Activated gamma-delta T cell (primary cell): Measurements from ENCODE around the gene HOXA5.

Experiments used
- DNase-seq: peaks from one replicate; lab custom pipeline; 2025; lab: John Stamatoyannopoulos, UW
- total RNA-seq, 2 donors: gene quantifications; one replicate each; lab custom pipeline; 2026; lab: John Stamatoyannopoulos, UW

HOXA5 gene
- total RNA-seq: 0.15 to 0.83 reads per million in 2 donors

GRCh38 chr7:27143023-27143949 is at the start of gene HOXA5:
TSS of gene HOXA5 (minus strand) at chr7:27143681. CDS start at chr7:27143607, 74 bp downstream.
- DNase-seq: no peak

GRCh38 chr7:27192546-27193334 is 49.3 kb upstream of the HOXA5 start:
- DNase-seq: no peak

GRCh38 chr7:27191833-27192545 is 48.5 kb upstream of the HOXA5 start:
- no peak for DNase-seq

- DNase-seq: no peak
Observed at GRCh38 chr7:27191161-27191731, 47.8 kb upstream of the HOXA5 start.

- no peak for DNase-seq
Observed at GRCh38 chr7:27189997-27190748, 46.7 kb upstream of the HOXA5 start.

DNA sequence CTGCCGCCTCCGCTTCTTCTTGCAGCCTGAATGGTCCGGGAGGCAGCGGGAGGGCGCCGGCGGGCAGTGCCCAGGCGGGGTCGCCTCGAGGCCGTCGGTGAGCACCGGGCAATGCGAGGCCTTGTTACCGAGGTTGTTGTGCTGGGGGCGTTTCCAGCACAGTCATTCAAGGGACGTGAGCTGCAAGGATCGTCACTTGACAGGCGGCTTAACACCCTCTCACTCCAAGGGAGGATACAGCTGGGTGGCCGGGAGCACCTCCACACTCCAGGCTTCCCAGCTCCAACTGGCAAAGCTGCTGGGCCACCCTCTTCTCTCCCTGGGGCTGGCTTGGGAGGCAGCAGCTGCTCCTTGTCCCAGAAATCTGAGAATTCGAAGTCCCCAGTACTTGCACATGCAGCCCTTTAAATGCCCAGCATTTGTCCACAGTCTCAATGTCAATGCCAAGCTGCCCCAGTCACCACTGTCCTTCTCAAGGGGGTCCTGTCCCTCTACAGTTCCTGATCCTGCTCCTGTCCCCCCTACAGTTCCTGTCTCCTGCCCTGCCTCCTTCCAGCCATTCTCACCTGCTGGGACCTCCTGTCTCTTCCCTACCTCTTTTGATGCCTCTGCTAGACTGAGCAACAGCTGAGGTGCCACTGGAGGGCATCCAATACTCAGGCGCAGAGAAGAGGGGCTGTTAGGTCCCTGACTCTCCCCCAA is 46.0 kb upstream of the HOXA5 start:
- DNase-seq: no peak

DNA sequence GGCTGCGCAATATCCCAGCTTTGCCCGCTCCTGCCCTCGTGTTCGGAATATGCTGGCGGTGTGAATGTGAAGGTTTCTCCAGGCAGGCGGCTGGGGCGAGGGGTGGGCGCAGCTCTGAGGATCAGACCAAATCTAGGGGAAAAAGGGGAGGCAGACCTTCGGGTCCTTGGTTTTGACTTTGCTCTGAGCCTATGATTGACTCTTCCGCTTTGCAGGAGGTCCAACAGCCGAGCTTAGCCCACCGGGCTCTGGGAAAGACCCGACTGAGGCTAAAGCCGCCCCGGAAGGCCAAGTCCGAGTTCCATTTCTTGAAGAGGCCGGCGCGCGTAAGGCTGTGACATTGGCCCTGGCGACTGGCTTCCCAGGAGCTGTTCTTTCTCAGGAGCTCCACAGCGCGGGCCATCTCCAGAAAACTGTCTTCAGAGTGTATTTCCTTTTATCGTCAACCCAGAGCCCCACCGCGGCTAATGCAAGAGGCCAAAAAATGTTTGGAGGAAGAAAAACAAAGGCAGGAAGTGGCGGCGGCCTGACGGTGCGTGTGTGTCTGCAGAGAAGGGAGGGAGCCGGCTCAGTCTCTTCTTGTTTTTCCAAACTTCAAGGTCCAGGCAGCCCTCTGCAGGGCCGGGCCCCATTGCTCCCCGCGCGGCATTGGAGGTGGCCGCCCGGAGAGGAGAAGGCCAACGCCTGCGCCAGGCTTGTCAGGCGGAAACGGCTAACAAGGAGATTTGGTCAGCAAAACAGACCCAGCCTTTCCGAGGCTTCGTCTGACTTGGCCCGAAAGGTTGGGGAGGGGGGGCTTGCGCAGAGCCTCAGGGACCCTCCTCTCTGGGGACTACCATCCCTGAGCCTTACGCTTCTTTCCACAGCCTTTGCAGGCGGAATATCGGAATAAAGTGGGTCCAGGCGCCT is 45.2 kb upstream of the HOXA5 start:
- DNase-seq: no peak

DNA sequence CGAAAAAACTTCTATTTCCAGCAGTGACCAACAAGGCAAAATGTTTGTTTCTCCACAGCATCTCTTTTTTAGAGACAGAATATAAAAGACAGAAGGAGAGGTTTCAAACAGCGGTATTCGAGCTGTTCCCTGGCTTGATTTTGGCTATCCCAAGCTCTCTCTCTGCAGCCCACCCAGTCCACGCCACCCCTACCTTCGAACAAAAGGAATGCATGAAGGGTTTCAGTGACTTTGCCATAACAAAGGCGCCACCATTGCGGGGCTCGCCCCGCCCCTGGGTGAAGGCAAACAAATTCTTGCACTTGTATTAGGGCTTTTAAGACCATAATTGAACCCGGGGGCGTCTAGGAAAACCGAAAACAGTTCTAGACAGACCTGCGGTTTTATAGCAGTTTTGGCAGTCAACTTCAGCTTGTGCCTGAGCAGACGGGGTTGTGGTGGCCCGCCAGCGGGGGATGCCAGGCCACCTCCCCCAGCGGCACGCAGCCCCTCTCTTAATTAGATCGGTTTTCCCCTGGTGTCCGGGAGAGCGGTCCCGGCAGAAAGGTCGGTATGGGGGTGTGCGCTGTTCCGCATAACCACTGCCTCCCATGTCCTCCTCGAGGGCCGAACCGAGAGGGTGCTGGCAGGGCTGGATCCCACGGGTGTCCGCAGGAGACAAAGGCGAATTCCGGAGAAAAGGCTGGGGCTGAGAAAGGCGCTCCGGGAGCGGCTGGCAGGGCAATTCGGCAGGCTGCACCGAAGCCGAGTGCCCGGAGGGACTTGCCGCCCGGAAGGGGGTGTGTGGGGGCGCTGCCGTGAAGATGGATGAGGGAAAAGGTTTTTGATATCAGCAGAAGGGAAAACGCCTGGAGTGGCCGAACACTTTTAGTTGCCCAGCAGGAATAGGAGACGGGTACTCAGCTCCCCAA is 44.2 kb upstream of the HOXA5 start:
- no peak for DNase-seq

GRCh38 chr7:27186668-27187474 is 43.4 kb upstream of the HOXA5 start:
- DNase-seq: no peak

GRCh38 chr7:27185854-27186667 is 42.6 kb upstream of the HOXA5 start:
- no peak for DNase-seq

- no peak for DNase-seq
Observed at GRCh38 chr7:27185013-27185853, 41.8 kb upstream of the HOXA5 start, which contains the start of gene HOXA11. TSS of gene HOXA11 (minus strand) at chr7:27185232. CDS start at chr7:27185144, 88 bp downstream.

GRCh38 chr7:27184337-27185012 is 41.0 kb upstream of the HOXA5 start:
- no peak for DNase-seq

GRCh38 chr7:27183682-27184336 is 40.3 kb upstream of the HOXA5 start:
- DNase-seq: no peak
